NB4 (cell line): ENCODE results near the gene RSAD1.

ENCODE experiments used
- CTCF ChIP-seq: IDR thresholded peaks from one replicate; pipeline ENCODE4 v1.5.1; 2012; ENCODE audit warnings: low read depth, low read length
- POLR2A ChIP-seq: IDR thresholded peaks from 2 replicates; pipeline ENCODE4 v1.6.1; 2011; ENCODE audit warnings: mild to moderate bottlenecking; ENCODE audit not compliant: insufficient read length; ENCODE audit errors: extremely low read depth

- TF ChIP-seq CTCF = no peak
- TF ChIP-seq POLR2A = no peak
These were observed 4.8 kb upstream of the RSAD1 start for GRCh38 chr17:50473901-50474300.
